GM12801 (cell line): ENCODE data around the gene ERMARD.

Experiments
- TF ChIP-seq, protein P1 (sequence below): IDR thresholded peaks from one replicate; pipeline ENCODE4 v1.5.1; 2011; ENCODE audit warnings: control low read depth; ENCODE audit not compliant: insufficient read length; ENCODE audit errors: extremely low read depth

ERMARD gene

GRCh38 chr6:169745405-169745804 is 6.0 kb upstream of the ERMARD start:
- TF ChIP-seq, protein P1, sequence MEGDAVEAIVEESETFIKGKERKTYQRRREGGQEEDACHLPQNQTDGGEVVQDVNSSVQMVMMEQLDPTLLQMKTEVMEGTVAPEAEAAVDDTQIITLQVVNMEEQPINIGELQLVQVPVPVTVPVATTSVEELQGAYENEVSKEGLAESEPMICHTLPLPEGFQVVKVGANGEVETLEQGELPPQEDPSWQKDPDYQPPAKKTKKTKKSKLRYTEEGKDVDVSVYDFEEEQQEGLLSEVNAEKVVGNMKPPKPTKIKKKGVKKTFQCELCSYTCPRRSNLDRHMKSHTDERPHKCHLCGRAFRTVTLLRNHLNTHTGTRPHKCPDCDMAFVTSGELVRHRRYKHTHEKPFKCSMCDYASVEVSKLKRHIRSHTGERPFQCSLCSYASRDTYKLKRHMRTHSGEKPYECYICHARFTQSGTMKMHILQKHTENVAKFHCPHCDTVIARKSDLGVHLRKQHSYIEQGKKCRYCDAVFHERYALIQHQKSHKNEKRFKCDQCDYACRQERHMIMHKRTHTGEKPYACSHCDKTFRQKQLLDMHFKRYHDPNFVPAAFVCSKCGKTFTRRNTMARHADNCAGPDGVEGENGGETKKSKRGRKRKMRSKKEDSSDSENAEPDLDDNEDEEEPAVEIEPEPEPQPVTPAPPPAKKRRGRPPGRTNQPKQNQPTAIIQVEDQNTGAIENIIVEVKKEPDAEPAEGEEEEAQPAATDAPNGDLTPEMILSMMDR = no peak

DNA sequence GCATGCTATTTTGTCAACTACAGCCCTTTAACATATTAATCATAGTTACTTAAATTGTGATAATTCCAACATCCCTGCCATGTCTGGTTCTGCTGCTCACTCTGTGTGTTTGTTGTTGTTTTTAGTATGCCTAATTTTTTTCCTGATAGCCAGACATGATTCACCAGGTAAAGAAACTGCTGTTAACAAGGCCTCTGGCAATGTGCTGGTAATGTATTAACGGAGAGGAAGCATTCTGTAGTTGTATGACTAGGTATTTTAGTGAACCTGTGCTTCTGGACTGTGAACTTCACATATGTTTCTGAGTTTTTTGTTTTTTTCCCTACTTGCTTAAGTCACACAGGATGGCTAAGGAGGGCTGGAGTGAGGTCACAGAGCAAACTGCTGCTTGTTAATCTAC is 4.9 kb upstream of the ERMARD start:
- TF ChIP-seq, protein P1 = no peak

- TF ChIP-seq, protein P1 = no peak
Observed at GRCh38 chr6:169752074-169752623, 727 bp downstream of the ERMARD start.

DNA sequence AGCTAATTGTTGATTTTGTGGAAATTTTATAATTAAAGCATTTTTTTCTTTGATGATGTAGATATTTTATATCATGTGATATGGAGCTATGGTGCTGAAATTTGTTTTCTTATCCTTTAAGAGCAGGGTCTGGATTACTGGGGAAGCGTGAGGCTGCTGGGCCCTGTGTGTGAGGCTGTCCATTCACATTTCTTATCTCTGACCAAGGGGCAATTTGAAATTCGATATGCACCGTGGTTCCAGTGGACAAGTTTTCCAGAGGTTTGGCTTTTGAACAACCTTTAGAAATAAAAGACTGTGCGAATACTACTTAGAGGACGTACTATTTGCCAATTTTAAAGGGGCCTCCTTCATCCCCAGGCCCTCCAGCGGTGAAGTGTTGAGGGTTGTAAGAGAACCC is 3.7 kb downstream of the ERMARD start:
- TF ChIP-seq, protein P1 = no peak

DNA sequence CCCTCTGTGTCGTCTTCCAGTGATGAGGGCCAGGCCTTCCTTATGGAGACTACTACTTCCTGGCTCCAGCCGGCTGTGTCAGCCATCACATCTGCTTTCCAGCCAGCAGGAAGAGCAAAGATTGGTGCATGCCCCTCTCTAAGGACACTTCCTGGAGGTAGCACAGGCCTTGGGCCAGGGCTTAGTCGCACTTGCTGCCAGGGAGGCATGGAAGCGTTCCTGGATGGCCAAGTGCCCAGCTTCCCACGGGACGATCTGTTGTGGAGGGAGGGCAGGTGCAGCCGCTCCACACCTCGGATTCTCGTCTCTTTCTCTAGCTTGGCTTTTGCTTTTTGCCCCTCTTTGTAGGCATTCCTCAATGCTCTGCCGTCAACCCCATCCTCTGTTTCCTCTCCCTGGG is 11.9 kb downstream of the ERMARD start:
- TF ChIP-seq, protein P1 = no peak

GRCh38 chr6:169763881-169764280 is 12.5 kb downstream of the ERMARD start:
- TF ChIP-seq, protein P1 = no peak

DNA sequence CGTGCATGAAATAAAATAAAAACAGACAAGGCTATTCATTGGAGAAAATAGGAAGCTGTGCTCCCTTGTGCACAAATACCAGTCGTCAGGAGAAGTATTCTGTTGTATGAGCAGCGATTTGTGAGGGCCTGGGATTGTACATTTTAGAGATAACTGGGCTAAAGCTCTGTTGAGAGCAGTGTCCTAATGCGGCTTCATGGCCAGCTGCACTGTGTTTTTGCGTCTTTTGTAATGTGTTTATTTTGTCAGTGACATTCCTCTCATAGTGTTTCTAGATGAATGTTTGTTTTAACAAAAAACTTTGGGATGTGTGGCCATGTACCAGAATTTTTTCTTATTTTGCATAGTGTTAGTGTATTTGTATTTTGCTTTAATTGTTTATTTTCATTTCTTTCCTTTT is 14.8 kb downstream of the ERMARD start:
- TF ChIP-seq, protein P1 = no peak
